PC-3 (cell line): ENCODE data around the gene OR4F16.
"Not testable (repeated sequence)": the region's sequence is repeated elsewhere in the genome, so short reads cannot be mapped to it uniquely, and the experiment has no call there.

Experiments
- EZH2 ChIP-seq: fragments of 300-600 bp; sonication (generic); IDR thresholded peaks from one replicate; pipeline ENCODE4 v1.6.1; 2017; ENCODE audit warnings: antibody characterized with exemption, mild to moderate bottlenecking, low read length; ENCODE audit not compliant: unreplicated experiment
- EZH2phosphoT487 ChIP-seq: fragments of 300-600 bp; sonication (generic); IDR thresholded peaks from 2 replicates; pipeline ENCODE4 v1.6.1; 2018; ENCODE audit warnings: mild to moderate bottlenecking, antibody characterized with exemption, low read length, borderline replicate concordance
- TF ChIP-seq, protein P1 (sequence below): fragments of 300-600 bp; sonication (generic); conservative IDR thresholded peaks from 2 replicates; pipeline ENCODE4 v1.5.1; 2017; ENCODE audit warnings: antibody characterized with exemption, low read depth, mild to moderate bottlenecking, low read length

DNA sequence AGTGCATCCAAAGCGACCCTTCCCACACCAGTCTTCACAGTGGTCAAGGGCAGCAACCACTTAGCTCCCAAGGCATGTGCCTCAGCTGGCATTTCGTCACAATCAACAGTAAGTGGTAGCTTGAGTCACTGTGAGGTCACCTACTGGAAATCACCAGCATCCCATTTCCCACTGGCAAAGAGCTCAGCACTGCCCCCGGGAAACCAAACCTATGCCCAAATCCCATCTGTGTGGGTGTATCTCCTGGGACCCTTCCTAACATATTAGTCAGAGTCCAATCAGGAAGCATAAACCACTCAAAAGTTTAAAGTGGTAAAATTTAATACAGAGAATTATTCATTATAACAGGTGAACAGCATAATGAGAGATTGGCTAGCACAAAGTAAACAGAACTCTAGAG, 47.2 kb upstream of the OR4F16 start:
- TF ChIP-seq, protein P1, sequence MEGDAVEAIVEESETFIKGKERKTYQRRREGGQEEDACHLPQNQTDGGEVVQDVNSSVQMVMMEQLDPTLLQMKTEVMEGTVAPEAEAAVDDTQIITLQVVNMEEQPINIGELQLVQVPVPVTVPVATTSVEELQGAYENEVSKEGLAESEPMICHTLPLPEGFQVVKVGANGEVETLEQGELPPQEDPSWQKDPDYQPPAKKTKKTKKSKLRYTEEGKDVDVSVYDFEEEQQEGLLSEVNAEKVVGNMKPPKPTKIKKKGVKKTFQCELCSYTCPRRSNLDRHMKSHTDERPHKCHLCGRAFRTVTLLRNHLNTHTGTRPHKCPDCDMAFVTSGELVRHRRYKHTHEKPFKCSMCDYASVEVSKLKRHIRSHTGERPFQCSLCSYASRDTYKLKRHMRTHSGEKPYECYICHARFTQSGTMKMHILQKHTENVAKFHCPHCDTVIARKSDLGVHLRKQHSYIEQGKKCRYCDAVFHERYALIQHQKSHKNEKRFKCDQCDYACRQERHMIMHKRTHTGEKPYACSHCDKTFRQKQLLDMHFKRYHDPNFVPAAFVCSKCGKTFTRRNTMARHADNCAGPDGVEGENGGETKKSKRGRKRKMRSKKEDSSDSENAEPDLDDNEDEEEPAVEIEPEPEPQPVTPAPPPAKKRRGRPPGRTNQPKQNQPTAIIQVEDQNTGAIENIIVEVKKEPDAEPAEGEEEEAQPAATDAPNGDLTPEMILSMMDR: not testable (repeated sequence)
- not testable (repeated sequence) for TF ChIP-seq EZH2, EZH2phosphoT487
